GM10266 (cell line): Measurements from ENCODE around the gene ADAMTSL1.

Experiments
- DNase-seq: peaks from one replicate; pipeline ENCODE4 v3.0.0; 2012; ENCODE audit errors: extremely low spot score
- CTCF ChIP-seq: IDR thresholded peaks from 2 replicates; pipeline ENCODE4 v1.5.1; 2012; ENCODE audit warnings: mild to moderate bottlenecking, low read depth; ENCODE audit not compliant: control insufficient read depth, insufficient read depth; ENCODE audit errors: missing control alignments

Gene ADAMTSL1

GRCh38 chr9:18776836-18777820, 303.2 kb downstream of the ADAMTSL1 start:
- DNase-seq = no peak
- TF ChIP-seq CTCF = no peak

GRCh38 chr9:18778147-18778546, 304.2 kb downstream of the ADAMTSL1 start:
- no peak for DNase-seq
- TF ChIP-seq CTCF = no peak

DNA sequence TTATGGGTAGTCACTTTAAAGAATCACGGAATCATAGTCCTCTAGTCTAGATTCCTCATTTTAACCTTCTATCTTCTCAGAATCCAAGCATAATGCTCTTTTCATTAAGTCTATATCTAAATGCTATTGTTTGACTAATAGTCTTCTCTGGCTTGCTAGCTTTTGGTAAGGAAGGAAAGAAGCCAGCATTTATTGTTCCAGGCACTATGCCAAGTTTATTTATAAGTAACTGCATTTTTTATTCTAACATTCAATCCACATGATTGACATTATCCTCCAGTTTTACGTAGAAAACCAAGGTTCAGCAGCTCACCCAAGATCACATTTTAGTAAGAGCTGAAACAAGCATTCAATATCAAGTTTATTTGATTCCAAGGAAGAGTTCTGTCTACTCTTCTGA, 304.9 kb downstream of the ADAMTSL1 start:
- DNase-seq = no peak
- TF ChIP-seq CTCF = no peak

DNA sequence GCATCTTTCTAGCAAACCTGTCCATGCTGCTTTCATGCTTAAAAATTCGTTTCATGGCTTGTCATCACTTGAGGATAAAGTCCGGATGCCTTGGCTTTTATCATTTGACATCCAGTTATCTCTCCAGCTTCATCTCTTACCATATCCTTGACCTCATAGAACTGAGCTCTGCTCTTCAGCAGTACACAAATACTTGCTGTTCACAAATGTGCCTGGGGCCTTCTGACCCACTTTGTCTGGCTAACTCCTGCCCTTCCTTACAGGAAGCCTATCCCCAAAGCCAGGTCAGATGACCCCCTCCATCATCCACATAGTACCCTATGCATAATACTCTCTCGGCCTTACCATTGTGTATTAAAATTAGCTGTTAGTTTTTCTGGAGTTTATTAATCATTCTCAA, 310.0 kb downstream of the ADAMTSL1 start:
- DNase-seq = no peak
- TF ChIP-seq CTCF = no peak

GRCh38 chr9:18785604-18786003, 311.7 kb downstream of the ADAMTSL1 start:
- DNase-seq = no peak
- no peak for TF ChIP-seq CTCF

GRCh38 chr9:18786196-18786595, 312.2 kb downstream of the ADAMTSL1 start:
- DNase-seq = no peak
- TF ChIP-seq CTCF = no peak

GRCh38 chr9:18786911-18787650, 313.1 kb downstream of the ADAMTSL1 start:
- DNase-seq = no peak
- no peak for TF ChIP-seq CTCF
